NT2/D1 (cell line): ENCODE measurements around the gene THOC5.

Source experiments
- DNase-seq: peaks from one replicate; pipeline ENCODE4 v3.0.0-alpha.2; 2011; ENCODE audit warnings: low read depth, low spot score
- H3K27me3 ChIP-seq: 2 replicates; pipeline ENCODE4 v1.6.0; 2011; ENCODE audit warnings: mild to moderate bottlenecking; ENCODE audit not compliant: insufficient read length, insufficient read depth
- H3K36me3 ChIP-seq: 2 replicates; pipeline ENCODE4 v1.6.1; 2011; ENCODE audit warnings: mild to moderate bottlenecking, low read length, mixed read lengths; ENCODE audit not compliant: insufficient read depth, insufficient read length
- H3K4me1 ChIP-seq: 2 replicates; pipeline ENCODE4 v1.5.1; 2011; ENCODE audit not compliant: insufficient read depth, insufficient read length
- H3K4me3 ChIP-seq: 2 replicates; pipeline ENCODE4 v1.5.1; 2011; ENCODE audit warnings: low read depth; ENCODE audit not compliant: insufficient read length
- H3K9ac ChIP-seq: 2 replicates; pipeline ENCODE4 v1.6.0; 2011; ENCODE audit warnings: low read depth; ENCODE audit not compliant: insufficient read length
- H3K9me3 ChIP-seq: 2 replicates; pipeline ENCODE4 v1.5.1; 2011; ENCODE audit warnings: mild to moderate bottlenecking, low read length; ENCODE audit not compliant: insufficient read depth
- SUZ12 ChIP-seq: IDR thresholded peaks from 2 replicates; pipeline ENCODE4 v1.6.1; 2011; ENCODE audit not compliant: insufficient read length, insufficient read depth; ENCODE audit errors: extremely low read depth
- YY1 ChIP-seq: IDR thresholded peaks from 2 replicates; pipeline ENCODE4 v1.6.1; 2011; ENCODE audit not compliant: insufficient read length, insufficient read depth
- ZNF274 ChIP-seq: IDR thresholded peaks from 2 replicates; pipeline ENCODE4 v1.6.1; 2011; ENCODE audit warnings: mild to moderate bottlenecking, low read depth, low read length

Gene THOC5

GRCh38 chr22:29464581-29464980 lies 89.0 kb downstream of the THOC5 start:
- peaks cover 6% of the 10 kb centered on the region for H3K4me1 ChIP-seq
- TF ChIP-seq YY1, result no peak

DNA sequence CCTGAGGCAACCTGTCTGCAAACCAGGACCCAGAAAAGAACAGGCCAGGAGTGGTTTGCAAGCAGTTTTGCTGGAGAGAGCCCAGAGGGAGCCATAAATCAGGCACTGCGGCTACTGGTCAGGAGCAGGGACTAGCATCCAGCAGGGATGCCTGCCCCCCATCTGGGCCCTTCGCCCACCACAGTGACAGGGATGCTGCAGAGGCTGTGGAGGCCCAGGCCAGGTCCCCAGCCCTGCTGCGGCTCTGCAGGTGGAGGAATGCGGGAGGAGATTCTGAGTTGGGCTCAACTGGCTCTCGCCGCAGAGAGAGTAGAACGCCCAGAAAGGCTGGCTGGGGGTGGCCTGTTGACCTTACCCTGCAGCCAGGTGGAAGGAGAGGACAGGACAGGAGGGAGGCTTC lies 89.9 kb downstream of the THOC5 start:
- H3K4me1 ChIP-seq, result peaks cover 4% of the 10 kb centered on the region
- DNase-seq, result no peak
- no peak overlapping the region for H3K9ac ChIP-seq
- TF ChIP-seq ZNF274 (no peak), YY1 (no peak), SUZ12 (no peak)
- no peaks in the 10 kb centered on the region for H3K9me3 ChIP-seq
- no peaks in the 10 kb centered on the region for H3K27me3 ChIP-seq
- no peaks in the 10 kb centered on the region for H3K36me3 ChIP-seq
- no peak overlapping the region for H3K4me3 ChIP-seq

More at GRCh38 chr22:29464581-29464980, 89.0 kb downstream of the THOC5 start:
- H3K36me3 ChIP-seq, result no peaks in the 10 kb centered on the region
- peaks cover 6% of the 10 kb centered on the region for H3K27me3 ChIP-seq
- H3K9ac ChIP-seq, result no peak overlapping the region
- H3K4me3 ChIP-seq, result no peak overlapping the region
- H3K9me3 ChIP-seq, result no peaks in the 10 kb centered on the region
- no peak for DNase-seq

DNA sequence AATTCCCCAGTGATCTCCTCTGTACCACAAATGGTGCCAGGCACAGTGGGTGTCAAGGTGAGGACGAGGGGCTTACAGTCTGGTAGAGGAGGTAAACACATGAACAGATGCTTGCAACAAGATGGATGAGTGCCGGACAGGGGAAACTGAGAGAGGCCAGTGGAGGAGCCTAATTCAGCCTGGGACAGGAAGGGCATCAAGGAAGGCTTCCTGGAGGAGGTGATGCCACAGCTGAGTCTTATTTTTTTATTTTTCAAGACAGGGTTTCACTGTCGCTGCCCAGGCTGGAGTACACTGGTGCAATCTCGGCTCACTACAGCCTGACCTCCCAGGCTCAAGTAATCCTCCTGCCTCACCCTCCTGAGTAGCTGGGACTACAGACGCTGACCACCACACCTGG lies 92.3 kb downstream of the THOC5 start:
- no peak overlapping the region for H3K4me3 ChIP-seq
- no peak for TF ChIP-seq SUZ12
- TF ChIP-seq ZNF274, result no peak
- no peak for TF ChIP-seq YY1
- DNase-seq, result no peak

DNA sequence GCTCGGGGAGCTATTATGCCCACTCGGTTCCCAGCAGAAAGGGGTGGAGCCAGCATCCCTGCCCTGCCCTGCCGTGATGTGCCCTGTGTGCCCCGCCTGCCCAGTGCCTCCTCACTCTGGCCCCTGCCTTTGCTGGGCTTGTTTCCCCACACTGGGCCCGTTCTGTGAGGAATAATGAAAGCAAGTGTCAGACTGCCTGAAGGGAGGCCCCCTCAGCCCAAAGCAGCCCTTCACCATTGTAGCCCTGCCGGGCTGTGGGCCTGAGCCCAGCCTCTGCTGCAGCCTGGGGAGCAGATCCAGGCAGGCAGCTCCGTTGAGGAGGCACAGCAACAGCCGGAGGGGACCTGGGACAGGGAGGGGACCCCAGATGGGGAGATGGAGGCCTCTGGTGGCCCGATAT lies 93.8 kb downstream of the THOC5 start:
- H3K4me3 ChIP-seq, result no peak overlapping the region
- H3K9me3 ChIP-seq, result no peaks in the 10 kb centered on the region
- DNase-seq, result no peak
- peaks cover 4% of the 10 kb centered on the region for H3K4me1 ChIP-seq
- H3K9ac ChIP-seq, result no peak overlapping the region
- TF ChIP-seq YY1 (no peak), ZNF274 (no peak), SUZ12 (no peak)
- no peaks in the 10 kb centered on the region for H3K36me3 ChIP-seq
- H3K27me3 ChIP-seq, result no peaks in the 10 kb centered on the region

More for the DNA sequence above, 92.3 kb downstream of the THOC5 start:
- H3K9me3 ChIP-seq, result no peaks in the 10 kb centered on the region
- H3K9ac ChIP-seq, result no peak overlapping the region
- no peaks in the 10 kb centered on the region for H3K36me3 ChIP-seq
- peaks cover 4% of the 10 kb centered on the region for H3K4me1 ChIP-seq
- no peaks in the 10 kb centered on the region for H3K27me3 ChIP-seq

- TF ChIP-seq YY1 (no peak), ZNF274 (no peak), SUZ12 (no peak)
- H3K4me3 ChIP-seq, result no peak overlapping the region
- no peak for DNase-seq
- no peak overlapping the region for H3K9ac ChIP-seq
- no peaks in the 10 kb centered on the region for H3K27me3 ChIP-seq
- no peaks in the 10 kb centered on the region for H3K9me3 ChIP-seq
- H3K4me1 ChIP-seq, result peaks cover under 1% of the 10 kb centered on the region
- no peaks in the 10 kb centered on the region for H3K36me3 ChIP-seq
Observed at GRCh38 chr22:29458551-29458950, 95.0 kb downstream of the THOC5 start.

DNA sequence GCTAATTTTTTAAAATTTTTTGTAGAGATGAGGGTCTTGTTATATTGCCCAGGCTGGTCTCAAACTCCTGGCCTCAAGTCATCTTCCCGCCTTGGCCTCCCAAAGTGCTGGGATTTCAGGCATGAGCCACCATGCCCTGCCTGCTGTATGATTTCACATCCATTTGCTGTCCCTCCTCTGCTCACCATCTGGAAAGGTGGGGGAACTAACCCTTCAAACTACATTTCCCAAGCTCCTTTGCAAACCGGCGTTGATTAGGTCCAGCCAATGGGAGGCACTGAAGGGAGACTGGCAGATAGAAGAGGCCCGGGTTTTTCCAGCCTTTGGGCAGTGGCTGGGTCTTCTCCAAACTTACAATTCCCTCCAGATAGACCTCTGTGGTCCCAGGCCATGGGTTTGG lies 95.8 kb downstream of the THOC5 start:
- peak; percentile 54 for DNase-seq
- Histone ChIP-seq H3K36me3 (no peaks in the 10 kb centered on the region), H3K4me1 (no peaks in the 10 kb centered on the region), H3K27me3 (no peaks in the 10 kb centered on the region), H3K9ac (no peak overlapping the region), H3K9me3 (no peaks in the 10 kb centered on the region), H3K4me3 (no peak overlapping the region)
- no peak for TF ChIP-seq YY1
- TF ChIP-seq ZNF274, result no peak
- TF ChIP-seq SUZ12, result no peak

- Histone ChIP-seq H3K4me3 (no peak overlapping the region), H3K4me1 (no peaks in the 10 kb centered on the region), H3K9ac (no peak overlapping the region), H3K9me3 (no peaks in the 10 kb centered on the region), H3K36me3 (no peaks in the 10 kb centered on the region), H3K27me3 (no peaks in the 10 kb centered on the region)
- DNase-seq, result no peak
- TF ChIP-seq YY1 (no peak), ZNF274 (no peak), SUZ12 (no peak)
Observed at GRCh38 chr22:29456211-29456671, 97.3 kb downstream of the THOC5 start.
